GM10248 (cell line): ENCODE data around the gene SKAP1.

Experiments used
- CTCF ChIA-PET: fragments of 300-600 bp; sonication (Branson Sonifier 250); formaldehyde crosslinking; extraction: SDS; loops from one replicate; lab custom pipeline; 2021; ENCODE audit warnings: antibody characterized with exemption; lab: Yijun Ruan, JAX
- POLR2A ChIA-PET: fragments of 350-650 bp; sonication (Branson Sonifier 250); formaldehyde crosslinking; extraction: SDS; loops from one replicate; lab custom pipeline; 2020; ENCODE audit warnings: antibody characterized with exemption; lab: Yijun Ruan, JAX
- DNase-seq: peaks from one replicate; pipeline ENCODE4 v3.0.0; 2012; ENCODE audit errors: extremely low spot score
- CTCF ChIP-seq: IDR thresholded peaks from 2 replicates; pipeline ENCODE4 v1.5.1; 2012; ENCODE audit warnings: mild to moderate bottlenecking, low read depth; ENCODE audit errors: extremely low read depth, missing control alignments, control extremely low read depth

SKAP1 gene

DNA sequence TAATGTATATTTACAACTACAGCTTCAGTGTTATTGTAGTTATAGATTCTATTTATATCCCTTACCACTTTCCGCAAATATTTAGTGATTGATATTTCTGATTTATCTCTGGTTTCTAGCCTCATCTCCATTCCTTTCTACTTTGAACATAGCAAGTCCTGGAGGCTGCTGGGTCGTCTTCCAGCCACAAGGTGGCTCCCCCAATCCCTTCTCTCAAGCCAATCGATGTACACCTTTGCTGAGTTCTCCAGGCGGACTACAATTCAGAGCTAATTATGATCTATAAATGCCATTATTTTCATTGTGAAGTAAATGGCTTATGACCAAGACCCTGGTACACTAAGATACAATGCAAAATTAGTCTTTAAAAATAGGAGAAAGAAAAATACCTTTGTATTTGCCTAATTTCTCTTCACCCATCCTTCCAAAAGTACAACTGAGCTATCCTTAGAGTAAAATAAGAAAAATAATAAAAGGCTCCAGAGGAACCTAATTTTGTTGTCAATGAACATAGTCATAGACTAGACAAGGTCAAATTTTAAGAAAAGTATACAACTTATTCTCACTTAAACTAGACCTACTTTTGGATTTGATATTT is 122.1 kb downstream of the SKAP1 start:
- TF ChIP-seq CTCF, result peak; percentile 68
- ChIA-PET CTCF (interaction anchor here (0.7 to 3.1 kb wide), 34 partner anchors 8 to 311 kb away, joined by 3 to 42 read pairs (median 4); partner anchors contain the start of gene HOXB5), POLR2A (no interaction called here)
- DNase-seq, result peak; percentile 41

DNA sequence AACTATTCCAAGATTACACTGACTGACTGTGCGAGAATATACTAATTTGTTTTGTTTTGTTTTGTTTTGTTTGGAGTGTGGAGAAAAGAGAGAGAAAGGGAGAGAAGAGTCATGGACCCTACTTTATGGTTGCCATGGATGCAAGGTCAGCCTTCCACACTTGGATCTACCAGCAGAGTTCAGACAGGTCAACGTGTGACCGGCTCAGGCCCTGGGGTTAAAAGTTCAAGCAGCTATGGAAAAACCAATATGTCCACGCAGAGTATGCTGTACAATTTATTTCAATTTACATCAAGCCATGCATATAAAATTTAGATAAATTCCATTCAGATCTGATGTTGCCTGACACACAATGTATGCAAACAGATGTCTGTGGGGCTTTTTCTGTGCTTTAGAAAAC is 122.8 kb downstream of the SKAP1 start:
- ChIA-PET POLR2A (no interaction called here), CTCF (interaction anchor here (0.9 to 3.1 kb wide), 11 partner anchors 11 to 286 kb away, joined by 3 to 42 read pairs (median 7); partner anchors contain the start of gene HOXB5)
- DNase-seq, result no peak
- no peak for TF ChIP-seq CTCF

DNA sequence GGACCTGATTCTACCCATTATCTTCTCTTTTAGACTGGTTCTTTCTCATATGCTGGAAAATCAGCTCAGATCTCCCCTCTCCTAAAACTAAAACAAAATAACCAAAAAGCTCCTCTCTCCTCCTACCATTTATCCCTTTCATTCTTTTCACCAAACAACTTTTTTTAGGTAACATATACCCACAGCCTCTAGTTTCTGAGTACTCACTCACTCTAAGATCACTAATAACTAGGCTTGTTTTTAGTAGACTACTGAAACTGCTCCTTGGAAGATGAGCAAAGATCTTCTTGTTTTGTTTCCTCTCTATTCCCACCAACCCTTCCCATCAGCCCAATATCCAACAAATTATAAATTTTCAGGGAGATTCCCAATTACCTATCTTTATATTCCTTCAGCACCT is 129.0 kb downstream of the SKAP1 start:
- no peak for TF ChIP-seq CTCF
- DNase-seq, result no peak
- CTCF ChIA-PET, result interaction anchor here (0.9 to 2.3 kb wide), 4 partner anchors 7 to 292 kb away, joined by 3 to 11 read pairs (median 4); partner anchors contain the start of gene HOXB5
- POLR2A ChIA-PET, result no interaction called here

DNA sequence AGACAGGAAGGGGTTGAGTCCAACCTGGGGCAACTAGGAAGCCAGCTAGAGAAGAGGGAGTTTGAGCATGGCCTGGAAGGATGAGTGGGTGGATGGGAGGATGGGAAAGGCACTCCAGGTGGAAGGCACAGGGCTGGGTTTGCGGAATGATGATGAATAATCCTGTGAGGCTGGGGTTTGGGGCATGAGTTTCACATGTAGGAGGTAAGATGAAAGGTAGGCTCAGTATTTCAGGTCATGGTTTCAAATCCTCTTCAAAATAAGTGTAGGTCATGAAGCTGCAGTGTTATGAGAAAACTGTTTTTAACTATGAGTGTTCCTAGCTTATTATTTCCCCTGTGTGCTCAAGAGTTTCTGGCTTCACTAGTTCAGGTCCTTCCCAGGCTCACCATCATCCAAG is 130.3 kb downstream of the SKAP1 start:
- ChIA-PET CTCF (interaction anchor here (0.9 to 2.3 kb wide), 3 partner anchors 9 to 293 kb away, joined by 3 to 11 read pairs (median 3); no protein-coding TSS in a partner anchor), POLR2A (no interaction called here)
- TF ChIP-seq CTCF, result no peak
- peak; percentile 39 for DNase-seq

DNA sequence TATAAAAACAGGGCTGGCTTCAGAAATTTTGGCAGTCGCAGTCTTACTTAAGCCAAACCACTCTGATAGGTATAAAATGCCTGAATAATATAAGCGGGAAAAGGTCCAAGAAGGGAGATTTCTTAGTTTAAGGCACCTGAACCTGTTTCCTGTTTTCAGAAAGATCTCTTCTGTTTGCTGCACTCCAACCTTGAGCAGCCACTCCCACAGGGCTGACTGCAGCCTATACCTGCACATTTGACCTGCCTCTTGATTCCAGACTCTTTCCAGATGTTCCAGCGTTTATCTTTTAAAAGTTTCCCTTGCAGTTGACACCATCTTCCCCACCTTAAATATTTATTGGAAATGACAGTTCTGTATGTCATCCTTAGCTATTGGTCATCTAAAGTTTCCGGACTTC is 132.2 kb downstream of the SKAP1 start:
- no peak for TF ChIP-seq CTCF
- CTCF ChIA-PET, result interaction anchor here (1.2 kb wide), 2 partner anchors 10 kb away, joined by 3 to 6 read pairs; no protein-coding TSS in a partner anchor
- no peak for DNase-seq
- POLR2A ChIA-PET, result no interaction called here

- ChIA-PET CTCF (interaction anchor here (1.4 to 7.1 kb wide), 3 partner anchors 12 to 30 kb away, joined by 3 to 42 read pairs (median 3); no protein-coding TSS in a partner anchor), POLR2A (no interaction called here)
Observed at GRCh38 chr17:48296453-48296852, 133.6 kb downstream of the SKAP1 start.

More at GRCh38 chr17:48296453-48296852, 133.6 kb downstream of the SKAP1 start:
- no peak for DNase-seq
- no peak for TF ChIP-seq CTCF
